Right ventricle myocardium superior (tissue), 1 donor: ENCODE results near the gene SLC13A3. TPM values are rescaled to one million over a fixed set of nuclear protein-coding genes. Genes with fewer than 3 reads are reported as not detected.

Experiments used
- ATAC-seq: fragments of 200-7000 bp; cut with Tn5 transposase; one replicate; pipeline ENCODE4 v1.9.1; 2020; ENCODE audit warnings: mild to moderate bottlenecking; ENCODE audit not compliant: poor library complexity
- DNase-seq: peaks from one replicate; pipeline ENCODE4 v3.0.0-alpha.2; 2020
- intact Hi-C: fragments of 100-400 bp; cut with DNase I; formaldehyde crosslinking; loops from one replicate; pipeline ENCODE4 v1.11.2; 2022
- total RNA-seq: library from RNA; stranded (reverse); fragmentation: NEBNext Ultra II Directional; extraction: Animal tissue kit (Norgen Biotek cat#: 25700); gene quantifications from one replicate; pipeline ENCODE4 v1.2.1, GENCODE V29; 2021
- donor health status: DM: no; HTN: yes; CAD: no; lungs with severe emphysema.

The SLC13A3 gene
- total RNA-seq, 1 donor from 2014 or later, result 0.30 TPM

GRCh38 chr20:46530640-46531039, 120.6 kb downstream of the SLC13A3 start:
- intact Hi-C loops, result no loop called here
- no peak for DNase-seq
- no peak for ATAC-seq

- intact Hi-C loops, result no loop called here
- no peak for ATAC-seq
- no peak for DNase-seq
These were observed 127.4 kb downstream of the SLC13A3 start for GRCh38 chr20:46523696-46524328.

GRCh38 chr20:46523108-46523507, 128.2 kb downstream of the SLC13A3 start:
- ATAC-seq, result no peak
- intact Hi-C loops, result no loop called here
- DNase-seq, result no peak

- DNase-seq (peak; percentile 43), ATAC-seq (peak; percentile 55)
- intact Hi-C loops, result no loop called here
These were observed 130.2 kb downstream of the SLC13A3 start for GRCh38 chr20:46520976-46521579.

GRCh38 chr20:46520540-46520939, 130.7 kb downstream of the SLC13A3 start:
- ATAC-seq, result no peak
- intact Hi-C loops, result no loop called here
- no peak for DNase-seq

GRCh38 chr20:46519471-46520068, 131.7 kb downstream of the SLC13A3 start:
- ATAC-seq (no peak), DNase-seq (no peak)
- intact Hi-C loops, result no loop called here

- intact Hi-C loops, result no loop called here
- ATAC-seq (peak; percentile 98), DNase-seq (peak; percentile 81)
These were observed 138.1 kb downstream of the SLC13A3 start, which contains the start of gene ZNF334 for GRCh38 chr20:46512943-46513844. ZNF334 (minus strand) TSS chr20:46513559; CDS start chr20:46512102, 1,457 bp downstream.

- ATAC-seq, result no peak
These were observed 141.7 kb downstream of the SLC13A3 start for GRCh38 chr20:46509523-46509922.

More at GRCh38 chr20:46509523-46509922, 141.7 kb downstream of the SLC13A3 start:
- intact Hi-C loops, result no loop called here
- no peak for DNase-seq

Other genes starting within 250 kb of the SLC13A3 start
- 33.9 TPM for gene ELMO2, start 244.8 kb downstream of the SLC13A3 start, total RNA-seq
- gene ZNF334, start 137.9 kb downstream of the SLC13A3 start, total RNA-seq, result 0.40 TPM
- gene OCSTAMP, start 100.8 kb downstream of the SLC13A3 start, total RNA-seq, result not detected
- 5.0 TPM for gene TP53RK, start 38.0 kb upstream of the SLC13A3 start, total RNA-seq
- 2.6 TPM for gene SLC2A10, start 58.2 kb upstream of the SLC13A3 start, total RNA-seq
- 0.65 TPM for gene EYA2, start 243.4 kb upstream of the SLC13A3 start, total RNA-seq